ELR (cell line): ENCODE results near the gene SYNPO.

ENCODE experiments used
- DNase-seq: peaks from one replicate; pipeline ENCODE4 v3.0.0-alpha.2; 2015; ENCODE audit warnings: low read depth

Gene SYNPO

DNA sequence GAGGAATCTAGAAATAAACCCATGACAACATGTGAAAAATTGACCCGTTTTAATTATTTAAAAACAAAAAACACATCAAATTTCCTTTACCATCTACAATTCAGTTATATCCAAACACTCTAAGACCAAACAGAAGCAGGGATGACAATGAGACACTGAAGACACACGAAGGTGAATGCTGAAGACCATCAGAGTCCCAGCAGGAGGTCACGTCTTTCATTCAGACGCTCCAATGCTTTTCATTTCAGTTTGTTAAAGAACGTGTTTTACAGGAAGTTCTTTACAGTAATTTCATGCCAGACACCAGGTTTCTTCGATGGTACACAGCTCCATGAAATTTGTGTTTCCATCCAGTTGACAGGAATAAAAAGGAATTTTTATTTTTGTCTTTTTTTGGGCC lies 50.3 kb downstream of the SYNPO start:
- no peak for DNase-seq

DNA sequence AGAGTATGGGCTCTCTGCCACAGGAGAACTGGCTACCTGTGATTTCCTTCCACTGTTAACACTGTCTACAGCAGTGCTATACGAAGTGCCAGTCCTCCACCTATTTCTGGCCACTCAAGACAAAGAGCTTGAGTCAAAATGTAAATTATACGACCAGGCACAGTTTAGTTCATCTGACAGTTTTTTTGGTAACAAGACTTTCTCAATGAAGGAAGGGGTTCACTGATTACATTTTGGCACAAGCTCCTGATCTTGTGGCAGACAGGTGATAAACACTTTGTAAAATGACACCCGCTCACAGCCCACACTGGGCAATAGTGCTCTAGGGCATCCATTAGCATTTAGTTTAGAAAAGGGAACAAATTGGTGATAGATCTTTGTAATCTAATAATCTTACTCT lies 51.8 kb downstream of the SYNPO start:
- no peak for DNase-seq

DNA sequence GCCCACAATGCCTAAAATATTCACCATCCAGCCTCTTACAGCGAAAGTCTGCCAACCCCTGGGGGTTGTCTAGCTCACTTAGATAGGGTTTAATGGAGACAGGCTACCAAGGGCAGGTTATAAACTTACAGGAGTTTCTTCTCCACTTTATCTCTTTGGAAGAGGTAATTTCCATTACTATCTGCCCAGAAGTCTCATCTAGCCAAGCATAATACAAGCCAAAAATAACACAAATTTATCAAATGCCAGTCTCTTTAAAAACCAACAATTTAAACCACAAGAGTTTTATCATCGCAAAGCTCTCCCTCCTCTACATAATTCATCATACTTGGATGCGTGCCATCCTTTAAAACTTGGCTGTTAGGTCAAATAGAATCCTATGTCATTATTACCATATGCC lies 54.2 kb downstream of the SYNPO start:
- DNase-seq, result peak; percentile 39

DNA sequence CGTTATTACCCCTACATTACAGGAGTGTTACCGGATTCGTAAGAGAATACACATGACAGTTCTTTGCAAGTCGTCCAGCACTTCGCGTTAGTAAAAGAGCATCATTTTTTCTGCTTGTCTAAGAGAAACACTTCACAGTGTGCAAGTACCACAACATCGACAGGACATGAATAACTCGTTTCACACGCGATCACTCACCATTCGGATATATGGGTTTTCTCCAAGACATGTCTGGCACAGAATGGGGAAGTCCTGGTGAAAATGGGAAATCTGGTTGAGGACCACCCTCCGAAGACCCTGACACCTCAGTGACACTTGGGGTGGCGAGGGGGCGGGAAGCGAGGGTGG lies 59.8 kb downstream of the SYNPO start:
- DNase-seq, result no peak

DNA sequence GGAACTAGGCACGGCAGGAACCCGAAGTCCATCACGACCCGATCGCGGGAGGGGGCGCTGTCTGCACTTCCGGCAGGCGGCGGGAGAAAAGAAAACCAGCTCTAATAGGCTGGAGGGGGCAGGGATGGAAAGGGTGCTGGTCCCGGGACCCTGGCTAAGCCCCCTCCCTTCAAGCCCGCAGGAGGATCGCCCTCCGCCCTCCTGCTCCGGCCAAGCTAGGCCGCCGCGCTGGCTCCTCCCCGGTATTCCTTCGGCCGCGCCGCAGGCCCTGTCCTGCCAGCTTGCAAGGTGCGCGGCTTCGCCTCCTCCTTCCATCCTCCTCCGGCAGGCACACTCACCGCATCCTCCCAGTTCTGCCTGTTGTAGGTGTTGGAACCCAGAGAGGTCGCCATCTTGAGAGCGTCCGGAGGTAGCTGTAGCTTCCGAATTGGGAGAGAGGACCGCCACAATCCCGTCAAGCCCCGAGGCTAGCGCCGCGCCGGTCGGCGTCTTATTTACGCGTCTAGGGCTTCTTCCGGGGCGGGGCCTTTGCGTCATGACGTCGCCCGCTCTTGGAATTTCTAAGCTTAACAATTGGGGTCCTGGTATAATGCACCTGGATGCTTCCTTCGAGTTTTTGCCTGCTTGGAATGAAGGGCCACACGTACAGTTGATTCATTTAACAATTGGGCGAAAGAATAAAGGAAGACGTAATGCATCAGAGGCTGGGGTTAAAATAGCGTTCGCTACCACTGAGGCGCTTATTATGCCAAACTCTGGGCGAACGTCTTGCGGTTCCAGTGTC lies 60.3 kb downstream of the SYNPO start, which contains the start of gene RBM22:
TSS of gene RBM22 (minus strand) at position 469 of the 784 bp plus-strand sequence. CDS start at position 392, 77 bp downstream.
- DNase-seq, result peak; percentile 93

DNA sequence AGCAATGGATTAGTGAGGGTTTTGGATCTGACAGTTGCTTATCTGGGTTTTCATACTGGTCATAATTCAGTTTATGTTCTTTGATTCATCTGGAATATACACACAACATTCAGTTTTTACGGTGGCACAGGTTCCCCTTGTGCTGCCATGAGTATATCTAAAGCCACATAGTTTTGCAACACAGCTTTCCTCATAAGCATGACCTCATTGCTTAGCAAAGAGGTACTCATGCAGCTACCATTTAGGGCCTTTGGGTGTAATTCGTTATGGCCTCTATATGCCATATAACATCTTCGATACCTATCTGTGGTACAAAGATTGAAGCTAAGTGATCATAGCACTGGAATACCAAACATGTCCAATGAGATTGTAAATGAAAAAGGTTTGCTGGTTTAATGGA lies 63.3 kb downstream of the SYNPO start:
- DNase-seq, result peak; percentile 32

DNA sequence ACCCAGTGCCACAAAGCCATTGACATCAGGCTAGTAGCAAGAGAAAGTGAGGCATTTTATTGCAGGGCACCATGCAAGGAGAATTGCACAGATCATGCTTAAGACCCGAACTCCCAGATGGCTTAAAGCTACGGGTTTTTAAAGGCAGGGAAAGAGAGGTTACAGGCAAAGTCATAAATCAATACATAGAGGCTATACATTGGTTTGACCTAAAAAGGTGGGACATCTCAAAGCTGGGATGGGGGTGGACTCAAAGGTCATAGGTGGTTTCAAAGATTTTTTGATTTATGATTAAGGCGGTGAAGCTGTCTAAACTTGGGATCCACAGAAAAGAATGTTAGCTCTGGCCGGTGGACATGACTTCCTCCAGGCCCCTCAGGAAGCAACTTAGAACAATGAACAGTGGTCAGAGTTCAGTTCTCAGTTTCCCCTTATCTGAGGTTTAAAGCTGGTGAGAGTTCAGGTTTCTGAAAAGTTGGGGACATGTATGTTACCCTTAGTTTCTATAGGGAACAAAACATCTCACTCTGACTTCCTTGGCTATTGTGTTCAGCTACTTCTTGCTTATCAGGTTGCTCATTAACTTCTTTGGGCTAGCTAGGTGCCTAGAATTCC lies 66.4 kb downstream of the SYNPO start:
- no peak for DNase-seq
